PFSK-1 (cell line): ENCODE results near the gene MYLK3.

Source experiments
- FOXP2 ChIP-seq: optimal IDR thresholded peaks from 2 replicates; pipeline ENCODE3; 2011; ENCODE audit warnings: borderline replicate concordance, control low read depth, inconsistent platforms; ENCODE audit not compliant: insufficient read depth; ENCODE audit errors: extremely low read length, extremely low read depth
- POLR2AphosphoS5 ChIP-seq: IDR thresholded peaks from 2 replicates; pipeline ENCODE4 v1.6.1; 2012; ENCODE audit warnings: low read depth, mild to moderate bottlenecking, control low read depth, low read length, moderate library complexity
- SIN3A ChIP-seq: IDR thresholded peaks from 2 replicates; pipeline ENCODE4 v1.6.1; 2012; ENCODE audit warnings: mild to moderate bottlenecking, low read length, moderate library complexity, borderline replicate concordance; ENCODE audit not compliant: insufficient read depth
- TAF1 ChIP-seq: IDR thresholded peaks from 2 replicates; pipeline ENCODE4 v1.6.1; 2012; ENCODE audit warnings: low read length, control low read depth, borderline replicate concordance; ENCODE audit not compliant: insufficient read depth
- TF ChIP-seq, protein P1 (sequence below), 2 experiments: IDR thresholded peaks; 2 replicates each; pipeline versions ENCODE4 v1.6.1 to v1.8.0; 2011 to 2012; ENCODE audit warnings: low read depth in 2 of 2, low read length in 2 of 2, control low read depth in 1 of 2, inconsistent platforms in 1 of 2, mild to moderate bottlenecking in 1 of 2, moderate library complexity in 1 of 2; ENCODE audit not compliant: insufficient read depth in 1 of 2

MYLK3 gene

GRCh38 chr16:46709469-46710005 lies 38.6 kb downstream of the MYLK3 start:
- TF ChIP-seq FOXP2: no peak
- TF ChIP-seq TAF1: no peak
- no peak for TF ChIP-seq POLR2AphosphoS5
- TF ChIP-seq, protein P1, sequence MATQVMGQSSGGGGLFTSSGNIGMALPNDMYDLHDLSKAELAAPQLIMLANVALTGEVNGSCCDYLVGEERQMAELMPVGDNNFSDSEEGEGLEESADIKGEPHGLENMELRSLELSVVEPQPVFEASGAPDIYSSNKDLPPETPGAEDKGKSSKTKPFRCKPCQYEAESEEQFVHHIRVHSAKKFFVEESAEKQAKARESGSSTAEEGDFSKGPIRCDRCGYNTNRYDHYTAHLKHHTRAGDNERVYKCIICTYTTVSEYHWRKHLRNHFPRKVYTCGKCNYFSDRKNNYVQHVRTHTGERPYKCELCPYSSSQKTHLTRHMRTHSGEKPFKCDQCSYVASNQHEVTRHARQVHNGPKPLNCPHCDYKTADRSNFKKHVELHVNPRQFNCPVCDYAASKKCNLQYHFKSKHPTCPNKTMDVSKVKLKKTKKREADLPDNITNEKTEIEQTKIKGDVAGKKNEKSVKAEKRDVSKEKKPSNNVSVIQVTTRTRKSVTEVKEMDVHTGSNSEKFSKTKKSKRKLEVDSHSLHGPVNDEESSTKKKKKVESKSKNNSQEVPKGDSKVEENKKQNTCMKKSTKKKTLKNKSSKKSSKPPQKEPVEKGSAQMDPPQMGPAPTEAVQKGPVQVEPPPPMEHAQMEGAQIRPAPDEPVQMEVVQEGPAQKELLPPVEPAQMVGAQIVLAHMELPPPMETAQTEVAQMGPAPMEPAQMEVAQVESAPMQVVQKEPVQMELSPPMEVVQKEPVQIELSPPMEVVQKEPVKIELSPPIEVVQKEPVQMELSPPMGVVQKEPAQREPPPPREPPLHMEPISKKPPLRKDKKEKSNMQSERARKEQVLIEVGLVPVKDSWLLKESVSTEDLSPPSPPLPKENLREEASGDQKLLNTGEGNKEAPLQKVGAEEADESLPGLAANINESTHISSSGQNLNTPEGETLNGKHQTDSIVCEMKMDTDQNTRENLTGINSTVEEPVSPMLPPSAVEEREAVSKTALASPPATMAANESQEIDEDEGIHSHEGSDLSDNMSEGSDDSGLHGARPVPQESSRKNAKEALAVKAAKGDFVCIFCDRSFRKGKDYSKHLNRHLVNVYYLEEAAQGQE (IDR thresholded peaks at IDR 0.05; ENCODE audit: insufficient read depth in 1 of 2, low read depth in 2 of 2, low read length in 2 of 2): no peak
- TF ChIP-seq SIN3A: no peak

GRCh38 chr16:46706642-46707041 lies 41.5 kb downstream of the MYLK3 start:
- TF ChIP-seq SIN3A: no peak
- TF ChIP-seq, protein P1 (IDR thresholded peaks at IDR 0.05; ENCODE audit: insufficient read depth in 1 of 2, low read depth in 2 of 2, low read length in 2 of 2): no peak
- no peak for TF ChIP-seq TAF1
- TF ChIP-seq FOXP2: no peak
- TF ChIP-seq POLR2AphosphoS5: no peak

GRCh38 chr16:46702030-46702429 lies 46.1 kb downstream of the MYLK3 start:
- TF ChIP-seq FOXP2 (no peak), TAF1 (no peak), SIN3A (no peak), POLR2AphosphoS5 (no peak)
- TF ChIP-seq, protein P1 (IDR thresholded peaks at IDR 0.05; ENCODE audit: insufficient read depth in 1 of 2, low read depth in 2 of 2, low read length in 2 of 2): no peak

DNA sequence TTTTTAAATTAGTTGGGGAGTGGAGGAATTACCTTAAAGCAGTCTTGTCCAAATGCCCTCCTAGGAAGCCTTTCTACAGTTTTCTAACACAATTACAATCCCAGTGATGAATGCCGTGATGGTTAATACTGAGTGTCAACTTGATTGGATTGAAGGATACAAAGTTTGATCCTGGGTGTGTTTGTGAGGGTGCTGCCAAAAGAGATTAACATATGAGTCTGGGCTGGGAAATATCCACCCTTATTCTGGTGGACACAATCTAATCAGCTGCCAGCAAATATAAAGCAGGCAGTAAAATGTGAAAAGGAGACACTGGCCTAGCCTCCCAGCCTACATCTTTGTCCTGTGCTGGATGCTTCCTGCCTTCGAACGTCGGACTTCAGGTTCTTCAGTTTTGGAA lies 46.5 kb downstream of the MYLK3 start:
- TF ChIP-seq, protein P1 (IDR thresholded peaks at IDR 0.05; ENCODE audit: insufficient read depth in 1 of 2, low read depth in 2 of 2, low read length in 2 of 2): no peak
- TF ChIP-seq POLR2AphosphoS5 (no peak), TAF1 (no peak), SIN3A (no peak), FOXP2 (no peak)

DNA sequence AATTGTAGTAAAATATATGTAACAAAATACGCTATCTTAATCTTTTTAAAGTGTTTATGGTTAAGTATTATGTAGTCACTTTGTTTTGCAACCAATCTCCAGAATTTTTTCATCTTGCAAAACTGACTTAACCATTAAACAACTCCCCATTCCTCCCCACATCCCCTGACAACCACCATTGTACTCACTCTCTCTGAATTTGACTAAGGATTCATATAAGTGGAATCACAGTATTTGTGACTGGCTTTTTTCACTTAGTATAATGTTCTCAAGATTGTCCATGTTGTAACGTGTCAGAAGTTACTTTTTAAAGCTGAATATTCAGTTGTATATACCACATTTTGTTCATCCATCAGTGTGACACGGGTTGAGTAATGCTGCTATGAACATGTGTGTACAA lies 48.1 kb downstream of the MYLK3 start:
- TF ChIP-seq SIN3A (no peak), FOXP2 (no peak), POLR2AphosphoS5 (no peak), TAF1 (no peak)
- TF ChIP-seq, protein P1 (IDR thresholded peaks at IDR 0.05; ENCODE audit: insufficient read depth in 1 of 2, low read depth in 2 of 2, low read length in 2 of 2): no peak
